ENCODE results near the gene DGKD. TPM values are rescaled to one million over a fixed set of nuclear protein-coding genes. Genes with fewer than 3 reads are reported as not detected.

The DGKD gene
- total and polyA plus RNA-seq, 2 donors (not counting 1 experiment from before 2014, with no cell fraction given) = 224 to 396 TPM

DNA sequence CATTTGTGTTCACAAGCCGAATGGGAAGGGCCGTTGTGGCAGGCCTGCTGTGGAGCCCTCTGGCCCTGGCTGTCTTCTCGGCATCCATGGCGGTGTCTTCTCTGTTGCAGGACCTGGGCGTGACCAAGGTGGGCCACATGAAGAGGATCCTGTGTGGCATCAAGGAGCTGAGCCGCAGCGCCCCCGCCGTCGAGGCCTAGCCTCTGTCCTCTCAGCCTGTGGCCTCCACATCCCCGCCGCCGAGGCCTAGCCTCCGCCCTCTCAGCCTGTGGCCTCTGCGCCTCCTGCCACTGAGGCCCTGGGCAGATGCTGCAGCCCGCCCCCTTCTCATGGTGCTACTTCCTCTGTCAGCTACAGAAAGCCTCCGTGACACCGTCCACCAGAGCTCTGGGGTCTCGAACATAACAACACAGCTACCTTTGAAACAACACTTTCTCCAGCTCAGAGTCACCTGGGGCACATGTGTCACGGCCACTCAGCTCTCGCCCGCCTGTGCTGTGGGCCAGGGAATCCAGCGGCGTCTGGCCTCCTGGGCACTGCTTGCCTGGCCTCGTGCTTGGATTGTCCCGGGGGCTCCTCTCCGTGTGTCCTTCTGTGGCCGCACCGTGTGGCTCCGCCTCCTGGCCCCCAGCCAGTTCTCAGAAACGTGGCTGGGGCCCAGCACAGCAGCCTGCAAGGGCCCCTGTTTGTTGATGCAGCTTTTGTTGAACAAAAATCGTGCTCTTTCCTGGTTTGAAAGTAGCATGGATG, 115.1 kb downstream of the DGKD start:
- CTCF ChIA-PET = no interaction called here

More for the DNA sequence above, 115.1 kb downstream of the DGKD start:
- no peak overlapping the region for H3K4me2 ChIP-seq (replicated peaks; ENCODE audit: low read depth, low read length, poor library complexity, severe bottlenecking)
- Mint-ChIP-seq H3K4me1 (no peaks in the 10 kb centered on the region), H3K4me3 (no peak overlapping the region), H3K27ac (no peak overlapping the region), H3K27me3 (no peaks in the 10 kb centered on the region), H3K9me3 (ENCODE audit: insufficient read depth) (peaks cover 3% of the 10 kb centered on the region)
- H4K20me1 ChIP-seq (ENCODE audit: control insufficient read depth, insufficient read depth, low read length, poor library complexity, severe bottlenecking) = peaks cover 28% of the 10 kb centered on the region
- H2AFZ ChIP-seq (ENCODE audit: insufficient read depth, low read depth, low read length, poor library complexity, severe bottlenecking) = no peak overlapping the region
- H3K4me1 ChIP-seq (ENCODE audit: control insufficient read depth in 2 of 2, insufficient read depth in 2 of 2, low read length in 2 of 2) = no peaks in the 10 kb centered on the region
- H3K36me3 ChIP-seq (replicated peaks in 1 of 2; ENCODE audit: control extremely low read depth in 1 of 2, control insufficient read depth in 1 of 2, extremely low read depth in 1 of 2, insufficient read depth in 2 of 2, low read length in 1 of 2) = peaks cover 0 to 84% of the 10 kb centered on the region in 2 experiments
- H3K4me3 ChIP-seq (ENCODE audit: control extremely low read depth in 1 of 5, extremely low read depth in 1 of 5, insufficient read depth in 1 of 5, low read depth in 2 of 5, low read length in 4 of 5) = no peak overlapping the region
- no peak for TF ChIP-seq EZH2 (IDR thresholded peaks at IDR 0.05; ENCODE audit: borderline replicate concordance, insufficient read depth, low read depth, low read length, poor library complexity, severe bottlenecking)
- TF ChIP-seq, protein P1, sequence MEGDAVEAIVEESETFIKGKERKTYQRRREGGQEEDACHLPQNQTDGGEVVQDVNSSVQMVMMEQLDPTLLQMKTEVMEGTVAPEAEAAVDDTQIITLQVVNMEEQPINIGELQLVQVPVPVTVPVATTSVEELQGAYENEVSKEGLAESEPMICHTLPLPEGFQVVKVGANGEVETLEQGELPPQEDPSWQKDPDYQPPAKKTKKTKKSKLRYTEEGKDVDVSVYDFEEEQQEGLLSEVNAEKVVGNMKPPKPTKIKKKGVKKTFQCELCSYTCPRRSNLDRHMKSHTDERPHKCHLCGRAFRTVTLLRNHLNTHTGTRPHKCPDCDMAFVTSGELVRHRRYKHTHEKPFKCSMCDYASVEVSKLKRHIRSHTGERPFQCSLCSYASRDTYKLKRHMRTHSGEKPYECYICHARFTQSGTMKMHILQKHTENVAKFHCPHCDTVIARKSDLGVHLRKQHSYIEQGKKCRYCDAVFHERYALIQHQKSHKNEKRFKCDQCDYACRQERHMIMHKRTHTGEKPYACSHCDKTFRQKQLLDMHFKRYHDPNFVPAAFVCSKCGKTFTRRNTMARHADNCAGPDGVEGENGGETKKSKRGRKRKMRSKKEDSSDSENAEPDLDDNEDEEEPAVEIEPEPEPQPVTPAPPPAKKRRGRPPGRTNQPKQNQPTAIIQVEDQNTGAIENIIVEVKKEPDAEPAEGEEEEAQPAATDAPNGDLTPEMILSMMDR (IDR thresholded peaks at IDR 0.05) = no peak
- ATAC-seq (ENCODE audit: low read depth) (no peak), DNase-seq (no peak)
- intact Hi-C loops (cut with micrococcal nuclease) = no loop called here
- H3K27ac ChIP-seq (ENCODE audit: low read length in 2 of 2) = no peak overlapping the region
- H3K27me3 ChIP-seq (replicated peaks in 1 of 4; ENCODE audit: control extremely low read depth in 1 of 4, control insufficient read depth in 3 of 4, insufficient read depth in 4 of 4, low read length in 3 of 4) = no peaks in the 10 kb centered on the region
- POLR2A ChIA-PET = no interaction called here
- WGBS (ENCODE audit: insufficient coverage) = 98% methylated on average over 32 of the region's 32 CpGs
- peaks cover 0 to 17% (median 0%) of the 10 kb centered on the region in 3 donors for H3K9me3 ChIP-seq (ENCODE audit: control extremely low read depth in 1 of 3, control insufficient read depth in 2 of 3, insufficient read depth in 1 of 3, low read length in 2 of 3)
- no peak overlapping the region for H3K9ac ChIP-seq (ENCODE audit: low read length)
- H3K79me2 ChIP-seq (ENCODE audit: control insufficient read depth, insufficient read depth, low read length) = peaks cover 2% of the 10 kb centered on the region
